ENCODE results near the gene MED26.

GRCh38 chr19:16544473-16545231 is 83.4 kb downstream of the MED26 start:
- TF ChIP-seq CTCF (IDR thresholded peaks at IDR 0.05; ENCODE audit: poor library complexity): no peak
- no peak for TF ChIP-seq EZH2 (IDR thresholded peaks at IDR 0.05; ENCODE audit: borderline replicate concordance)

Measured in hepatocyte (in vitro differentiated cells).